NB4 (cell line): ENCODE measurements around the gene CTNNA3.

ENCODE experiments used
- POLR2A ChIP-seq: IDR thresholded peaks from 2 replicates; pipeline ENCODE4 v1.6.1; 2011; ENCODE audit warnings: mild to moderate bottlenecking; ENCODE audit not compliant: insufficient read length; ENCODE audit errors: extremely low read depth
- TF ChIP-seq, protein P1 (sequence below): IDR thresholded peaks from one replicate; pipeline ENCODE4 v1.5.1; 2012; ENCODE audit warnings: low read depth, low read length

DNA sequence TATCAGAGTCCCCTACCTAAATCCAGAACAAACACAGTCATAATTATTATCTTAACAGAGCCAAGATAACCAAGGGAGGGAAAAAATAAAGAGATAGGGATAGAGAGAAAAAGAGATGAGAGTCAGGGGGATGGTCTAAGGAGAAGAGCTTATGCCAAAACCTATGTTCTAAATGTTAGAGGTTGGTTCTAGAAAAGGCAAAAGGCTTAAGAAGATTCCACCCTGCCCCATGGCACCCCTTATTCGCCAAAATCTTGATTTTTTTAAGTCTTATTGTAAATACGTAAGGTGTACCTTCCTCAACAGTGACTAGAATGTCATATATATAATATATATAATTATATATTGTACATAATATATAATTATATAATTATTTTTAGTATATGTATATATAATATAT, 29.6 kb upstream of the CTNNA3 start:
- TF ChIP-seq, protein P1, sequence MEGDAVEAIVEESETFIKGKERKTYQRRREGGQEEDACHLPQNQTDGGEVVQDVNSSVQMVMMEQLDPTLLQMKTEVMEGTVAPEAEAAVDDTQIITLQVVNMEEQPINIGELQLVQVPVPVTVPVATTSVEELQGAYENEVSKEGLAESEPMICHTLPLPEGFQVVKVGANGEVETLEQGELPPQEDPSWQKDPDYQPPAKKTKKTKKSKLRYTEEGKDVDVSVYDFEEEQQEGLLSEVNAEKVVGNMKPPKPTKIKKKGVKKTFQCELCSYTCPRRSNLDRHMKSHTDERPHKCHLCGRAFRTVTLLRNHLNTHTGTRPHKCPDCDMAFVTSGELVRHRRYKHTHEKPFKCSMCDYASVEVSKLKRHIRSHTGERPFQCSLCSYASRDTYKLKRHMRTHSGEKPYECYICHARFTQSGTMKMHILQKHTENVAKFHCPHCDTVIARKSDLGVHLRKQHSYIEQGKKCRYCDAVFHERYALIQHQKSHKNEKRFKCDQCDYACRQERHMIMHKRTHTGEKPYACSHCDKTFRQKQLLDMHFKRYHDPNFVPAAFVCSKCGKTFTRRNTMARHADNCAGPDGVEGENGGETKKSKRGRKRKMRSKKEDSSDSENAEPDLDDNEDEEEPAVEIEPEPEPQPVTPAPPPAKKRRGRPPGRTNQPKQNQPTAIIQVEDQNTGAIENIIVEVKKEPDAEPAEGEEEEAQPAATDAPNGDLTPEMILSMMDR, result no peak
- TF ChIP-seq POLR2A, result no peak
